IPS-18a (cell line): Measurements from ENCODE around the gene OXTR.

ENCODE experiments used
- H3K27ac ChIP-seq: one replicate; pipeline ENCODE4 v1.5.1; 2013; ENCODE audit warnings: low read length
- H3K27me3 ChIP-seq: one replicate; pipeline ENCODE4 v1.6.1; 2013; ENCODE audit warnings: mild to moderate bottlenecking, low read length; ENCODE audit not compliant: control insufficient read depth, insufficient read depth
- H3K36me3 ChIP-seq: one replicate; pipeline ENCODE4 v1.6.1; 2013; ENCODE audit warnings: low read depth, low read length; ENCODE audit not compliant: control insufficient read depth
- H3K4me1 ChIP-seq: one replicate; pipeline ENCODE4 v1.6.1; 2013; ENCODE audit warnings: low read depth, low read length; ENCODE audit not compliant: control insufficient read depth
- H3K4me3 ChIP-seq: one replicate; pipeline ENCODE4 v1.5.1; 2013; ENCODE audit warnings: low read length
- H3K9ac ChIP-seq: one replicate; pipeline ENCODE4 v1.6.1; 2013; ENCODE audit warnings: mild to moderate bottlenecking, low read length, moderate library complexity
- H3K9me3 ChIP-seq: one replicate; pipeline ENCODE4 v1.6.1; 2013; ENCODE audit warnings: low read depth, low read length; ENCODE audit not compliant: control insufficient read depth

Gene OXTR

DNA sequence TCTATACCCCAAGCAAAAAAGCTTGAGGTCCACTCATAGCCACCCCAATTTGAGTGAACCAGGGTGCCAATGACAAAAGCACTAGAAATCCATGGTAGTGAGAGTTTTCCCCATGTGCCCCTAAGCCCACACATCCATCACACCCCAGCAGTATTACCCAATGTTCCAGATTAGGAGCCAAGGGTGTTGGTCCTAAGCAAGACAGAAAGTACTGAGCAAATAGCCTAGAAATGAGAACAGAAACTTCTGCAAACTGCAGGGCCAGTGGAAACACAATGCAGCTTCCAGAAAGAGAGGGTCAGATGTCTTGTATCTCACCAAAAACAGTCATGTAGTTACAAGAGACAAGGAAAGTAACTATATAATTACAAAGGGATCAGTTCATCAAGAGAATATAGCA is 10.9 kb upstream of the OXTR start:
- Histone ChIP-seq H3K9me3 (no peaks in the 10 kb centered on the region), H3K27ac (no peak overlapping the region), H3K27me3 (no peaks in the 10 kb centered on the region), H3K9ac (no peak overlapping the region), H3K4me1 (peaks cover 7% of the 10 kb centered on the region), H3K36me3 (no peaks in the 10 kb centered on the region), H3K4me3 (no peak overlapping the region)

DNA sequence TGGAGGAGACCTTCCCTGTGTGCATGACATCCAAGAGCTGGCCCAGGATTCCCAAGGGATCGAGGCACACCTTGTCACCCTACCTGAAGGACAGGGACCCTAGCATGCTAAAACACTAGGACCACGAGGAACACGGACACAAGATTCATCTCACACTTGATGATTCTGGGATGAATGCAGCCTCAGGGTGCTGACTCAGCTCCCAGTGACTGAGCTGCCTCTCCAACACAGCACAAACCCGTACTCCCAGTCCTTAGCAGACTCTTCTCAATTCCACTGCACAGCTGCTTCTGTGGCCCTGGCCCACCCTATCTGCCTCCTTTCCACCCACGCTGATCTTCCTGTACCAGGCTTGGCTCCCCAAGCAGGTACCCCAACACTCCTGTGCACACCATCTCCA is 9.1 kb upstream of the OXTR start:
- H3K4me1 ChIP-seq, result no peaks in the 10 kb centered on the region
- H3K27ac ChIP-seq, result no peak overlapping the region
- H3K9me3 ChIP-seq, result no peaks in the 10 kb centered on the region
- H3K27me3 ChIP-seq, result no peaks in the 10 kb centered on the region
- no peak overlapping the region for H3K4me3 ChIP-seq
- no peak overlapping the region for H3K9ac ChIP-seq
- no peaks in the 10 kb centered on the region for H3K36me3 ChIP-seq

DNA sequence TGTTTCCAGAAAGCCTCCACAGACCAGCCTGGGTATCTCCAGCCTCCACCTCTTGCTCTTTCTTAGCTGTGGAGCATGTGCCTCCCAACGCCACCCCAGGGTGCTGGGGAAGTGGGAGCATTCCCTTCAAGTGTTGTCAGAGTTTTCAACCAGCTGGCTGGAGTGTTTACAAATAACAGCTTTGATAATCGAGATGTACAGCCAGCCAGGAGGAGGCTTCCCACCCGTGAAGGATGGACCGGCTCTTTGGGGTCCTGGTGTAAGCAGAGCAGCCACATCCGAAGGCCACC is 8.5 kb upstream of the OXTR start:
- no peak overlapping the region for H3K9ac ChIP-seq
- no peaks in the 10 kb centered on the region for H3K4me1 ChIP-seq
- no peaks in the 10 kb centered on the region for H3K27me3 ChIP-seq
- H3K36me3 ChIP-seq, result no peaks in the 10 kb centered on the region
- no peak overlapping the region for H3K27ac ChIP-seq
- H3K9me3 ChIP-seq, result no peaks in the 10 kb centered on the region
- no peak overlapping the region for H3K4me3 ChIP-seq

DNA sequence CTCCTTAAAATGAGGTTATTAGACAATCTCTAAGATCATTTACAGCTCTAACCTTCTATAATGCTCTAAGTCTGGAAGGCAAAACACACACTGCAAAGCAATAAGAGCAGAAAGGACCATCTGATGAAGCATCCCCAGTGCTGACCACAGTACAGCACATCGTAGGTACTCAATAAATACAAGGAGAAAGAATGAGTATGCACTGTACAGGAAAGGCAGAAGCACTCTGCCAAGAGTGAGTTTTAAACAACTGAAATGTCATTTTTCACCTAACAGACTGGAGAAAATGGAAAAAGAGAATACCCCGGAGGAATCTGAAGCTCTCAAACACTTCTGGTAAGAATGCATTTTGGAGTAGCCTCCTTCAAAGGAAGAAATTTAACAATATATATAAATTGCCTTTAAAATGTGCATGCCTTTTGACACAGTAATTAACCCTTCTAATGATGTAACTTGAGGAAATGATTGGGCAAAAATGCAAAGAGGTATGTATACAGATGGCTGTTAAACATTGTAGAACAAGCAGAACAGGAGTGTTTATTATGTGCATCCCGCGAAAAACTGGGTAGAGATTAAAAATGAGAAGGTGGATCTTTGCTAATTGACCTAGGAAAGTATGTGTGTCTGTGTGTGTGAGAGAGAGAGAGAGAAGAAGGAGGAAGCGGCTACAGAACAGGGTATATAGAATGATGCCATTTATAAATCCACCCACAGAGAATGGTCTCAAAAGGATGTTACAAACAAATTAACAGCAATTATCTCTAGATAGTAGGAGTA is 8.0 kb upstream of the OXTR start:
- H3K27ac ChIP-seq, result no peak overlapping the region
- no peaks in the 10 kb centered on the region for H3K4me1 ChIP-seq
- H3K27me3 ChIP-seq, result no peaks in the 10 kb centered on the region
- no peaks in the 10 kb centered on the region for H3K9me3 ChIP-seq
- no peak overlapping the region for H3K9ac ChIP-seq
- H3K36me3 ChIP-seq, result no peaks in the 10 kb centered on the region
- no peak overlapping the region for H3K4me3 ChIP-seq

DNA sequence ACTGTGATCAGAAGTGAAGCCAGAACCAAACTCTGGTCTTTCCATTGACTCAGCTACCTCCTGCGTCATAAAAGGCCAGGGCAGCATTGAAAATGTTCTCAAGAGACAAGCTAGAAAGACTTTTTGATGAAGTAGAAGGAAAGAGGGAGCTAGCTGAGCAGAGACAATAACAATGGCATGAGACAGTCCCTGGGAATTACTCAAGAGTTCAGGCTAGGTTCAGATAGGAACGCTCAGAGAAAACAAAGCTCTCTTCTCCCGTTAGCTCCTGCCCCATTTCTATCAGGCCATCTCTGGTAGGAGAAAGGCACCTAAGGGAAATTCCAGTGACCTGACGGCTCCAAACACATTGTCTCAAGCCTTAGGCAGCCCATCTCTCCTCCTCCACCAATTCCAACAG is 7.0 kb upstream of the OXTR start:
- Histone ChIP-seq H3K4me1 (peaks cover 1% of the 10 kb centered on the region), H3K9ac (no peak overlapping the region), H3K9me3 (no peaks in the 10 kb centered on the region), H3K27ac (no peak overlapping the region), H3K27me3 (no peaks in the 10 kb centered on the region), H3K36me3 (no peaks in the 10 kb centered on the region), H3K4me3 (no peak overlapping the region)

DNA sequence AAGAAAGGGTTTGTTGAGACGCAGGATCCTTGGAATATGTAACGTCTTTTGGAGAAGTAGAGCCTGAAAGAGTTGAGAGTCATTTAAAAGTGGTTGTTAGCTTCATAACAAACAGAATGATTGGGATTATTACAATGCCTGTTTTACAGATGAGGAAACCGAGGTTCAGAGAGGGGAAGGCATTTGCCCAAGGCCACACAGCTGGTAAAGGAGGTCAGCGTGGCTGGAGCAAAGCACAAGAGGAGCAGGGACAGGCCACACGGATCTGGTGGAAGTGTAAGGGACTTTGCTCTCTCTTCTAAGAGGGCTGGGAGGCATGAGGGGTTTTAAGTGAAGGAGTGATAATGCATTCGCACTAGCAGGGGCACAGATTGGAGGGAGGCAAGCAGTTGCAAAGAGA is 6.2 kb upstream of the OXTR start:
- H3K9ac ChIP-seq, result no peak overlapping the region
- H3K36me3 ChIP-seq, result no peaks in the 10 kb centered on the region
- peaks cover 2% of the 10 kb centered on the region for H3K4me1 ChIP-seq
- no peaks in the 10 kb centered on the region for H3K9me3 ChIP-seq
- no peak overlapping the region for H3K4me3 ChIP-seq
- H3K27ac ChIP-seq, result no peak overlapping the region
- peaks cover 4% of the 10 kb centered on the region for H3K27me3 ChIP-seq

DNA sequence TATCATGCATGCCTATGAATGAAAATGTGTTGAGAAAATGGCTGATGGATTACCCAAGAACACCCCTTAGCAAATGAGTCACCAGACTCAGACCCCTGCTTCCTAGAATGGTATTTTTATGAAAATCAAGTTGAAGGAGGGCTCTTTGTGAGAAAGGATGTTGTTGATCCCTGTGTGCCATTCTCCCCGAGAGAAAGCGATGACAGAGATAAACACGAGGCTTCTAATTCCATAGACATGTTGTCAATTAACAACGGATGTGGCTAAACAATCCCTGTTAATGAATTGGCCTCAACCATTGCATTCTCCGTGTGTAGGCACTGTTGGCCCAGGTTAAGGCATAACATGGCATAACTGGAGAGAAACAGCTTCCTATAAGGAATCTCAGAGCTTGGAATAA is 5.8 kb upstream of the OXTR start:
- Histone ChIP-seq H3K36me3 (no peaks in the 10 kb centered on the region), H3K9me3 (no peaks in the 10 kb centered on the region), H3K9ac (no peak overlapping the region), H3K4me3 (no peak overlapping the region), H3K4me1 (peaks cover 7% of the 10 kb centered on the region), H3K27ac (no peak overlapping the region), H3K27me3 (peaks cover 8% of the 10 kb centered on the region)

DNA sequence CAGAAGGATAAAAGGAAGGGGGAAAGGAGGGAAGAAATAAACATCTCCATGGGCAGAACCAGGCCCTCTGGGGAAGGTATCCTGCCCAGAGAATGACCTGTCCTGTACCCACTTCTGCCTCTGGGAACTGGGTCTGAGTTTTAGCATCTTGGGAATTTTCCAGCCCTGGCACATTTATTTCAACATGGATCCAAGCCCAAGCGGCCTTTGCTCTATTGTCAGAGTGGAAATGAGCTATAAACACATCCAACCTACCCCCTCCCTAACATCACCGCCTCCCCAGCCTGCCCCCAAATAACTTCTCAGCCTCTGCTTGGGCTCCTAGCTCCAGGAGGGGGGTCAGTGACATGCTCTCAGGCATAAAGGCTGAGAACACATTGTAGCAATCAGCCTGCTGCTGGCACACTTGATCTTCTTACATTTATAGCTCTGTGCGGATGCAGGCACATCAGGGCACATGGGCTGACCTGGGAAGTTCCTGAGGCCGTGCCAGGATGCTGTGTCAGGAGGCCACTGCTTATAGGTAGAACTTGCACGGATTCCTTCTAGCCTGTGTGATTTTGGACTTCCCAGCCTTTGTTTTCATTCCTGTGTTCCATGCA is 4.6 kb upstream of the OXTR start:
- Histone ChIP-seq H3K9me3 (no peaks in the 10 kb centered on the region), H3K4me3 (no peak overlapping the region), H3K4me1 (peaks cover 14% of the 10 kb centered on the region), H3K9ac (no peak overlapping the region), H3K27me3 (peaks cover 18% of the 10 kb centered on the region), H3K27ac (no peak overlapping the region), H3K36me3 (no peaks in the 10 kb centered on the region)

DNA sequence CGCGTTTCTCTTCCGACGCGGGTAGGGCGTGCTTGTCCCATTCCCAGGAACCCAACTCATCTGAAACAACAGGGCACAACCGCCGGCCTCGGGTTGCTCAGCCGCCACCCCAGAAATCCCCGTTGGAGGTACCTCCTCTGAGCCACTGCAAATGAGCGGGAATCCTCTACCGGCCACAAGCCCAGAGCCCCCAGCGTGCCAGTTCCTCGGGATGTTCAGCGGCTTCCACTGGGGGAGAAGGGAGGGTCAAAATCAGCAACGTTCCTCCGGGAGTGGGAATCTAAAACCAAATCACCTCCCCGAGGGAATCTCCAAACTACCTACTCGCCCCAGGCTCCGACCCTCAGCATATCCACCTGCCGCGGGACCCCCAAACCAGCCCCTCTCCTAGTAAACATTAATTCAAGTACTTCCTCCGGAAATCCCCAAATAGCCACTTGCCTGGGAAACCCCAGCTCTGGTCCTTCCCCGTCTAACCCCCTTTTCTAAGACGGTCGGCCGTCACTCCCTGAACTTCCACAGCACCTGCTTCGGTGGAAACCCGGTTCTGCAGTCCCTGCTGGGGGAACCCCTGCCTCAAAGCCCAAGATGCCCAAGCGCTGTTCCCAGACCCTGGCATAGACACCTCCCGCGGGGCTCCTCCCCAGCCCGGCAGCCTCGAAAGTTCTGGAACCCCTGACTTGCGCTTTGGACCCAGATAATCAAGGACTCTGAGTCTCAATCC is 887 bp downstream of the OXTR start:
- H3K36me3 ChIP-seq, result no peaks in the 10 kb centered on the region
- no peak overlapping the region for H3K27ac ChIP-seq
- peak overlapping the region; percentile 44 for H3K4me3 ChIP-seq
- no peak overlapping the region for H3K9ac ChIP-seq
- peaks cover 47% of the 10 kb centered on the region for H3K27me3 ChIP-seq
- peaks cover 14% of the 10 kb centered on the region for H3K4me1 ChIP-seq
- H3K9me3 ChIP-seq, result no peaks in the 10 kb centered on the region

DNA sequence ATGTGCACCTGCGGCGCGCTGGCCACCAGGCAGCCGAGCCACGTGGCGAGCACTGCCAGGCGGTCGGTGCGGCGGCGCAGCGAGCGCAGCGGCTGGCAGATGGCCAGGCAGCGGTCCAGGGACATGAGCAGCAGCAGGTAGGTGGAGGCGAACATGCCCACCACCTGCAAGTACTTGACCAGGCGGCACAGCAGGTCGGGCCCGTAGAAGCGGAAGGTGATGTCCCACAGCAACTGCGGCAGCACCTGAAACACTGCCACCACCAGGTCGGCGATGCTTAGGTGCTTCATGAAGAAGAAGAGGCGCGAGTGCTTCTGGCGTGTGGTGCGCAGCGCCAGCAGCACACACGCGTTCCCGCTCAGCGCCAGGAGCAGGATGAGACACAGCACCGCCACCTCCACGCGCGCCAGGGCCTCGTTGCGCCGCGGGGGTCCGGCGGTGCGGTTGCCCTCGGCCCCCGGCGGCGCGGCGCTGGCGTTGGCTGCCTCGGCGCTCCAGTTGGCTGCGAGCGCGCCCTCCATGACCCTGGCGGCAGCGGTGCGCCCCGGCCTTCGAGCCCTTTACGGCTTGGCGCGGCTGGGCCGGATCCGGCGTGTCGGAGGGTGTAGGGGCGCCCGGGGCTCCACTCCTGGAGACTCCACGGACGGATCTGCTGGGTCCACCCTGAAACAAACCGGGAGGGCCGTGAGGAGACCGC is 1.6 kb downstream of the OXTR start:
- peaks cover 47% of the 10 kb centered on the region for H3K27me3 ChIP-seq
- H3K36me3 ChIP-seq, result no peaks in the 10 kb centered on the region
- H3K27ac ChIP-seq, result no peak overlapping the region

DNA sequence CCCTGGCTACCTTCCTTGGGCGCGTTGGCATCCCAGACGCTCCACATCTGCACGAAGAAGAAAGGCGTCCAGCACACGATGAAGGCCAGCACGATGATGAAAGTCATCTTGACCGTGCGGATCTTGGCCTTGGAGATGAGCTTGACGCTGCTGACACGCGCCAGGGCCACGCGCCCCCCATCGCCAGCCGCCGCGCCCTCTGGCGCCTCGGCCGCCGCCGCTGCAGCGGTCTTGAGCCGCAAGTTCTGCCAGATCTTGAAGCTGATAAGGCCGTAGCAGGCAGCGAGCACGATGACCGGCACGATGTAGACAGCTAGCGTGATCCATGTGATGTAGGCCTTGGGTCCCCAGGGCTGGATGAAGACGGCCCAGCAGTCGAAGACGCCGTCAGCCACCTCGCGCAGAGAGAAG is 2.2 kb downstream of the OXTR start:
- Histone ChIP-seq H3K27me3 (peaks cover 47% of the 10 kb centered on the region), H3K9me3 (no peaks in the 10 kb centered on the region), H3K4me3 (no peak overlapping the region), H3K9ac (no peak overlapping the region), H3K27ac (no peak overlapping the region), H3K4me1 (peaks cover 14% of the 10 kb centered on the region), H3K36me3 (no peaks in the 10 kb centered on the region)

More for the DNA sequence above, 1.6 kb downstream of the OXTR start:
- peaks cover 14% of the 10 kb centered on the region for H3K4me1 ChIP-seq
- peak overlapping the region; percentile 44 for H3K4me3 ChIP-seq
- no peaks in the 10 kb centered on the region for H3K9me3 ChIP-seq
- no peak overlapping the region for H3K9ac ChIP-seq
